EH (cell line): ENCODE data around the gene ALDOB.

Experiments used
- DNase-seq: peaks from one replicate; pipeline ENCODE4 v3.0.0-alpha.2; 2015; ENCODE audit warnings: low read depth

Gene ALDOB

DNA sequence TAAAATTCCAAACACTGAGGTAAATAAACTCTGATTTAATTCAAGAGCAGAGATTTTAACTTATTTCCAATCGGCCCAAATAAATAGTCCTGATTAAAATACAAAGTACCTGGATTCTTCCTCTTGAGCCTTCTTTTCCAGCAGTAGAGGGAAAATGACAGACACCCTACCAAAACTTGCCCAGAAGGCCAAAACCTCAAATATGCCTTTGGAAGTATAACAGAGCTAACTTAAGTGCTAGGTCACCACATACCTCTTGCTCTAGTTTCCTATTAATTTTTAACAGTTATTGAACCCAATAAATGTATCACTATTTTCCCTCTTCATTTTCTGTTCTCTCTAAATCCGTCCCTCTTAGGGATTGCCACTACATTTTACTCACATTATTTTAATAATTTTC, 52.2 kb downstream of the ALDOB start:
- DNase-seq = no peak

DNA sequence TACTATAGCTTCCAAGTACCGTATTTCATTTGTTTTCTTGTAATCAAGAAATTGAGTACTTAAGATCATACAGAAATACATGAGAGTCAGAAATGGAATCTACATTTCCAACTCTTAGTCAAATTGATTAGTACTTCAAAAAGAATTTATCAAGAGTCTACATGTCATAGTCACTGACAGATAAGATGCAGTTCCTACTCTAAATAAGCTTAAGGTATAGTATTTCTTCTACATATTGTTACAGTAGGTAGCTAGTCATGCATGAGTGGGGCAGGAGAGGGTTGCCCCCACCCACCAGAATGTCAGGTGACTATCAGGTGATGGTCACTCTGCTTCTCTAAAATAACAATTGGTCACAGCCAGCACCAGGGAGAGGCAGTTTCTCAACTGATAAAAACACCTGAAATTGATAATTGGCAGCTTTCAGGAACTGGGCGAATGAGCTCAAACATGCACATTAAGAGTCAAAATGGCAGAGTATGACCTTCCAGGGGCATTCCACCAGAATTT, 53.7 kb downstream of the ALDOB start:
- DNase-seq = no peak

DNA sequence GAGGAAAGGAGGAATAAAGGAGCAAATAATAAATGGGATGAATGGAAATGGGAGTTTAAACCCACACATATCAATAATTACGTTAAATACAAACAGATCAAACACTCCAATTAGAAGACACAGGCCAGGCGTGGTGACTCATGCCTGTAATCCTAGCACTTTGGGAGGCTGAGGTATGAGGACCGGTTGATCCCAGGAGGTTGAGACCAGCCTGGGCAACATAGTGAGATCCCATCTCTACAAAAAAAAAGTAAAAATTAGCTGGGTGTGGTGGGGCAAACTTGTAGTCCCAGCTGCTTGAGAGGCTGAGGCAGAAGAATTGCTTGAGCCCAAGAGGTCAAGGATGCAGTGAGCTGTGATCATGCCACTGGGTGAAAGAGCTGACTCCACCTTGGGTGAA, 54.5 kb downstream of the ALDOB start:
- no peak for DNase-seq

DNA sequence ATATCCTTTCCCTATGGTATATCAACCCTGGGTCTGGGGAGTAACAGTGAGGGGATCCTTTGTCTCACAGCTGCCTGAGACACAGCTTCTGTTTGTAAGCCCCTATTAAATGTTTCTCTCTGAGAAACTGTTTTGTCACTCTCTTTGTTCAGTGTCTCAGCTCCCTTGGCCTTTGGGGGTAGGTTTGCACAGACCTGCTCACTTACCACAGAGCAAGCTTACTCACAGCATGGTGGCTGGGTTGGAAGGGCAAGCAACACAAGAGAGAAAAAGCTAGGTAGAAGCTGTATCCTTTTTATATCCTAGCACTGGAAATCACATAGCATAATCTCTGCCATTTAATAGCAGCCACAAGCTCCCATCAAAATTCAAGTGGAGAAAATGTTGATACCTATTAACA, 55.3 kb downstream of the ALDOB start:
- DNase-seq = no peak

DNA sequence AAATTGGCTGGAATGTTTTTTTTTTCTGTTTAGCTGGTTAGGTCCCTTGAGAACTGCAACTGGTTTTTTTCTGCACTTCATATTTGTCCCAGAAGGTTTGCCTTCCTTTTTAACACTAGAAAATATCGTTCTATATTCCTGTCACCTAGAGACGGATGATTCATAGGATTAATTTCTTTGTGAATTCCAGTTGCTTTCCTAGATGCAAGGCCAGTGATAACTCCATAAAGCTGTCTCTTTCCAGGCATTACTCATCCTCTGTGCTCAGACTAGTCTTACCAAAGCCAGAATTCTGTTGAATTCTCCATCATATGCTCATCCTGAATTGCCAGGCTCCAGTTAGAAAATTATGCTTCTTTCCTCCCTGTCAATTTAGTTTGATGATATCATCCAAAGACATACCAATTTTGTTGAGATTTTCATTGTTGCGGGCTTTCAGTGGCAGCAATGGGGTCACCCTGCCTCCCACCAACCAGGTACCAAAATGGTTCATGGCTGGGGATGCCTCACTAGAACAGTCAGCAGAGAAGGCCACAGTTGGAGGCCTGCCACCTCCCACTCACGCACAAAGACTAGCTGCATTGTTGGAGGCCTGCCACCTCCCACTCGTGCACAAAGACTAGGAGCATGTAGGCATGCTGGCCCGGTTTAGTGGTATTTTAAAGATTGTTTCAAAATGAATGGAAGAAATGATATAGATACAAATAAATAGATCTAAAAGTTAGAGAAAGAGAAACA, 59.3 kb downstream of the ALDOB start:
- DNase-seq = peak; percentile 93

DNA sequence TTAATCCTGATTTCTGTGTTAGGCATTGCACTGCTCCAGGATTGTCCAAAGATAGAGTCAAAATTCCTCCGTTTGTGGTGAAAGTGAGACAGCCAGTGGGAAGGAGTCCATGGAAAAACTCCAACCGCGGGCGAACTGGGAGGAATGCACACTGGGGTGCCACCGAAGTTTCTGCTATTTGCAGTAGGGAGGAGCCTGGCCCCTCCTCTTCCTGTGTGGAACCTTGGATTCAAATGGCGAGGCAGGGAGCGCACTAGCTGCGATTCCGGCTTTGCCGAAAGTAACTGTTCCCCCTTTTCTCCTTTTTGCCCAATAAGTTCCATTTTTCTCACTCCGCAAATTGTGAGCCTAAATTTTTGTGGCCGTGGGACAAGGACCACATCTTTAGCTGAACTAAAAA, 60.0 kb downstream of the ALDOB start:
- peak; percentile 44 for DNase-seq

DNA sequence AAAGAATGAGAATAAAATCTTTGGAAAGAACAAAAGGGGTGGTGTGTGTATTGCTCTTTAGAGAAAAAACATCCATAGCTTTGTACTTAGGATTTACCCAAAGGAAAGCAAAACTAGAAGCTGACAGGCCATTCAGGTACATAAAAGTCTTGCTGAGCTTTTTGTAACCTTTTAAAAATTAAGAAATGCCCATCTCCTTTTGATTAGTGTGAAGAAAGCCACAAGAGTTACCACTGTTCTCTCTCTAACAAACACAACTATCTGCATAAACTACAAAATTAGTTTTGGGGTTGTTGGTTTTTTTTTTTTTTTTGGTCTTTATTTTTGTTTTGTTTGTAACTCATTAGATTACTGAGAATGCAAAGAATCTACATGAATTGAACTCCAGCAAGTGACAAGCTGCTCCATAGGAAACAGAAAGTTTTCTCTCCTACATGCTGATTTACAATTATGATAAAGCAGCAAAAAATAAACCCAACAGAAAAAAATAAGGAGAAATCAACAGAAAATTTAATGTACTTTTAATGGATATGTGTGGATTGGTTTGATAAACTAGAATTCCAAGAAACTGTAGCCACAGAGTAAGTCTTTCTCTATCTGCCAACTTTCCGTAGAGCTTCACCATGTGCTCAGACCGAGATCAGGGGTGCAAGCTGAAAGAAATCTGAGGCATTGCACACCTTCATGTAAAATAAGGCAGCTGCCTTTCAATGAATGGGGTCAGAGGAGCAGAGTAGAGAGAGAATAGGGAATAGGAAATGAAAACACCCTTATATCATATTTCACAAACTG, 63.1 kb downstream of the ALDOB start:
- DNase-seq = no peak

DNA sequence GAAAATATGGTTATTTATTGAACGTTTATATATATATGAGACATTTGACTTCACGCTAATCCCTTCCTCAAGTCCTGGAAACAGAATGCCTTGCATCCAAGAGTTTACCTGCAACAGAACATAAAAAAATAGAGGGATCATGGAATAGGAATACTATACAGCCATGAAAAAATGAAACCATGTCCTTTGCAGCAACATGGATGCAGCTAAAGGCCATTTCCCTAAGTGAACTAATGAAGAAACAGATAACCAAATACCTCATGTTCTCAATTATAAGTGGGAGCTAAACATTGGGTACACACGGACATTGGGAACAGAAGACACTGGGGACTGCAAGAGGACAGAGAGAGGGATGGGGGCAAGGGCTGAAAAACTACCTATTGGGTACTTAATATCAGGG, 63.8 kb downstream of the ALDOB start:
- DNase-seq = no peak
